ENCODE measurements around the gene NTRK3.
"Not testable (repeated sequence)": the region's sequence is repeated elsewhere in the genome, so short reads cannot be mapped to it uniquely, and the experiment has no call there.

NTRK3 gene

GRCh38 chr15:87877114-87877810, 379.3 kb downstream of the NTRK3 start:
- no peak for DNase-seq (ENCODE audit: low read depth in 2 of 2)

GRCh38 chr15:87874896-87875711, 381.4 kb downstream of the NTRK3 start:
- DNase-seq (ENCODE audit: low read depth in 2 of 2) = no peak

DNA sequence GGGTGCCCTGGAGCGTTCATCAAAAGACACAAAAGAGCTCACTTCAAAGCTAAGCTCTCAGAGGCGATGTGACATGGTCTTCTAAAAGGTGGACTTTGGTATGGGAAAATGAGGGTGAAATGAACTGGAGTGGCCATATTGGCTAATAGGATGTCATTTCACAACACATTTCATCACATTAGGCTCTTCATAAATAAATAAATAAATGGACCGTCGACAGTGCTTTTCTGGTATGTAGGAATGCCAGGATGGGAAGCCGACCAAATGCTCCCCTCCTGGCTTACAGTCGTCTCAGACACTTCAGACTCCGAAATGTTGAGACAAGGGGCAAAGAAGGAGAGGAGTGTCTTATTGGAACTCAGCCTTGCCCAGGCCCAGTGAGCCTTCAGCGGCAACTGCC, 383.0 kb downstream of the NTRK3 start:
- no peak for DNase-seq (ENCODE audit: low read depth in 2 of 2)

DNA sequence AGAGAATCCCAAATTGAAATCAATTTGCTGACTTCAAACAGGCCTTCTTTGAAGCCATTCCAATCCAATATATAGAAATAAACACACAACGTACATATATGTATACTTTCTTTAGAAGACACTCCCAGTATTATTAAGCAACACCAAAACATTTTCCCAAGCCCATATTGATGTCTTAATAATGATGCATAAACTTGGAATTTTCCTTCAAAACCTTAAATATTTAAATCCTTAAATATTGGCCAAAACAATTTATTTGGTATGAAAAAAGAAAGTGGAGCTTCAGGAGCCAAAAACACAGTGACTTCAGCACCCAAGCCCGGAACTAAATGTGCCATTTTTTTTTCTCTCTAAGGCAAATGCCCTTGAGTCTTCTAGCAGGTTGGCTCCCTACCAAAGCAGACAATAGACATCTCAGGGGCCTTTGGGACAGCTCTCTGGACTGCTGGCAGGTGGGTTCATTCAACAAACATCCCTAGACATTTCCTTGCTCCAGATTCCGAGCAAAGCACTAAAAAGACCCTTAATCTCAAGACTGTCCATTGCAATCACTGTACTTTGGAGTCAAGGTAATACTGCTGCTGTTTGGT, 384.7 kb downstream of the NTRK3 start:
- DNase-seq (ENCODE audit: low read depth in 2 of 2) = no peak

GRCh38 chr15:87871258-87871681, 385.3 kb downstream of the NTRK3 start:
- DNase-seq (ENCODE audit: low read depth in 2 of 2) = no peak

DNA sequence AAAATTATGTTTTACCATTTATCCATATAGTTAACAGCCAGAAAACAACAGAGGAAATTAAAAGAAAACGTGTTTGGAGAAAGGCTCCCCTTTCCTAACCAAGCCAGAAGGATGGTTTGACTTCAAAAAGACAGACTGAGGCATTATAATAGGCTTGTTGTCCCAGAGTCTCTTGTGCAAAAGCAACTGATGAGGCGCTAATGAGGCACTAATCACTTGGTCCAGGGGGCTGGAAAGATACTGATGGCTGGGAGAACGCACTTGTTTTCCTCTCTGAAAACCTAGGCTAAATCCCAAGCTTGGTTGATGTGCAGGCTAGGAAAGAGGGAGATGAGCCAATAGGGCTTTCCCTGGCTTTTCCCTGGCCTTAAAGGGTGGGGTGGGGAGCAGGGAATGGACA, 389.6 kb downstream of the NTRK3 start:
- no peak for DNase-seq (ENCODE audit: low read depth in 2 of 2)

DNA sequence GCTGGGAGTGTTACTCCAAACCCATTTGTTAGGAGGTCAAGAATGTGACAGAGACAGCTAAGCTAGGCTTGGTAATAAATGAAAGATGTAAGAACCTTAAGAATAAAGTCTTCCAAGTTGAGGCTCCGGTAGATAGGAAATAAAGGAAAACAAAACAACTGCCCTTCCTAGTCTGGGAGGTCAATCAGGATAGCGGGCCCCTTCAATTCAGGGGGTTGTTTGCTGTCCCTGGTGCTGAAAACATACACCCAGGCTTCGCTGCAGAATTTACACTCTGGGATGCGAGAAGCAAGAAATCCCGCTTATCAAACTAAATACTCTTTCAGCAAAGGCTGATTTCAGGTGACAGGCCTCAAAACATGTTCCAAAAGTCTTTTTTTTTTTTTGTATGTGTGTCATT, 393.4 kb downstream of the NTRK3 start:
- DNase-seq (ENCODE audit: low read depth in 2 of 2) = no peak

- DNase-seq (ENCODE audit: low read depth in 2 of 2) = no peak
Observed at GRCh38 chr15:87860743-87861142, 395.8 kb downstream of the NTRK3 start.

GRCh38 chr15:87858651-87859050, 397.9 kb downstream of the NTRK3 start:
- DNase-seq (ENCODE audit: low read depth in 2 of 2) = no peak

- no peak for DNase-seq (ENCODE audit: low read depth in 2 of 2)
Observed at GRCh38 chr15:87851497-87851896, 405.0 kb downstream of the NTRK3 start.

- DNase-seq (ENCODE audit: low read depth in 2 of 2) = no peak
Observed at GRCh38 chr15:87850916-87851315, 405.6 kb downstream of the NTRK3 start.

- no peak for DNase-seq (ENCODE audit: low read depth in 2 of 2)
Observed at GRCh38 chr15:87849181-87849580, 407.4 kb downstream of the NTRK3 start.

DNA sequence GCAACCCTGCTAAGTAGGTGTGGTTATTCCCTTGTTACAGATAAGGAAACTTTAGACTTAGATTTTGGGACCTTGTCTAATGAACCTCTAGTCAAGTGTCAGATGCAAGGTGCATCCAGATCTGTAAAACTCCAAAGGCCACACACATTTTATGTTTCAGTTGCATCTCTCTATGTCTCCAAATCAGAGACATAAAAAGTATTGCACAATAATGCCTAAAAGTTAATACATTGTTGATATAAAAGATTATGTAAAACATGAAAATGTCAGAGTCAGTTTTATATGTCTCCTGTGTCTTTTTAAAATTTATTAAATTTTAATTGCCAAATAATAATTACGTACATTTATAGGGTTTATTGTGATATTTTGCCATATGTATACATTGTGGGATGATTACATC, 408.5 kb downstream of the NTRK3 start:
- no peak for DNase-seq (ENCODE audit: low read depth in 2 of 2)

DNA sequence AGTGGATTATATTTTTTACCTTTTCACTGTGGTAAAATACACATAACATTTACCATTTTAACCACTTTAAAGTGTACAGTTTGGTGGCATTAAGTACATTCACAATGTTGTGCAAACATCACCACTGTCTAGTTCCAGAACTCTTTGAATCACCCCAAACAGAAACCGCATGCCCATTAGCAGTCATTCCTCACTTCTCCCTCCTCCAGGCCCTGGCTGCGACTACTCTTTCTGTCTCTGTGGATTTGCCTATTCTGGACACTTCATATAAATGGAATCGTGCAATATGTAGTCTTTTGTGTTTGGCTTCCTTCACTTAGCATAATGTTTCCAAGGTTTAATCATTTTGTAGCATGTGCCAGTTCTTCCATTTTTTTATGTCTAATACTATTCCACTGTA, 409.8 kb downstream of the NTRK3 start:
- no peak for DNase-seq (ENCODE audit: low read depth in 2 of 2)

DNA sequence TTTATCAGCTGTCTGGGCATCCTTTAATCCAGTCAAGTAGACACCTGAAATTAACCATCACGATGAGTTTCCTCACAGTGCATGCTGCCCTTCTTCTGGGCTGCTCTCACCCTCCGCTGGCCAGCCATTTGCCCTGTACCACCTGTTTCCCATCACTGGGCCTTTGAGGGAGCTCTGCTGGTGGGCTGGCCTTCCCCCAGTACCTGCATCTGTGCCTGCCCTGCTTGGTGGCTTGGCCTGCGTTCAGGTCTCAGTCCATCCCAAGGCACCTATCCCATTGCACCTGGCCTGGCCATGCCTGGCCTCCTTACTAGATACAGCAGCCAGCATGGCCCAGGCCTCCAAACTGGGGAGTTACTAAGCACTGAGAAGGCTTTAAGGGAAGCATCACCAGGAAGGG, 413.2 kb downstream of the NTRK3 start:
- DNase-seq (ENCODE audit: low read depth in 2 of 2) = no peak

GRCh38 chr15:87841426-87841998, 415.0 kb downstream of the NTRK3 start:
- DNase-seq (ENCODE audit: low read depth in 2 of 2) = no peak

DNA sequence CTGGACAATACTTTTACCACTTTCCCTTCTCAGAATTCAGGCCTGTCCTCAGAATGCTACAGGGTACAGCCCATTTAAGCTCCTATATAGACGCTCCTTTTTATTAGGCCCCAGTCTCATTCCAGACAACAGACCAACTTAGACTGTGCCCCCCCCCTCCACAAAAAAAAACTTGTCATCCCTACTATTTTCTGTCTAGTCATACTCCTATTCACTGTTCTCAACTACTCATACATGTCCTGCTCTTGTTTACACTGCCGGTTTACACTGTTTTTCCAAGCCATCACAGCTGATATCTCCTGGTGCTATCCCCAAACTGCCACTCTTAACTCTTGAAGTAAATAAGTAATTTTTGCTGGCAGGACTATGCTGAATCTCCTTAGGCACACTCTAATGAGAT, 420.7 kb downstream of the NTRK3 start:
- not testable (repeated sequence) for DNase-seq (ENCODE audit: low read depth in 2 of 2)

GRCh38 chr15:87833333-87833732, 423.2 kb downstream of the NTRK3 start:
- DNase-seq (ENCODE audit: low read depth in 2 of 2) = not testable (repeated sequence)

DNA sequence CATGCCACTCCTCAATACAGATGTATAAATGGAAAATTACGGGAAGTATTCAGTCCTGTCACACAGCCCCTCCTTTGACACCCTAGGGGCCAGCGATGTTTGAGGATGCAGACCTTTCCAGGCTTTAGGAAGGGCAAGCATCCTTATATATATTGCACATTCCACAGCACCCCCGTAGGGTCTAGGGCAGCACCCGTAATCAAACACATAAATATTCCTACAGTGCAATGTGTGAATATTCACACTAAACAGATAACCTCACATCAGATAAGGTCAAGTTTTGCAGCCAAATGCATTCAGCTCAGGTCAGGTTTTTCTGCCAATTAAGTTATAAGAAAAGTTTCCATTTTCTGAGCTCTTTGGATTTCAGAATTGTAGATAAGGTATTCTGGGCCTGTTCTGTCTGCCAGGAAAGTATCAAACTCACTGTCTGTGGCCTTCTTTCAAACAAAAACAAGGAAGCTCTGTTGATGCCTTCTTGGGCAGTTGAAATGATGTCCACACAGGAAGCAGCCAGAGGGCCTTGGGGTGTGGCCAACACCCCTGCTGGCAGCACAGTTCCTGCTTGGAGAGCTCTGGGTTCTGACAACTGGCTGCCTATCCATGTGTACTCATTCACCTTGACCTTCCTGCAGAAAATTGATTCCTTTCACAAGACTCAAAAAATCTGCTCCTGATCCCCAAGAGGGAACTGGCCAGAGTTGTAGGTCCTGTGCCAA, 427.0 kb downstream of the NTRK3 start:
- no peak for DNase-seq (ENCODE audit: low read depth in 2 of 2)

DNA sequence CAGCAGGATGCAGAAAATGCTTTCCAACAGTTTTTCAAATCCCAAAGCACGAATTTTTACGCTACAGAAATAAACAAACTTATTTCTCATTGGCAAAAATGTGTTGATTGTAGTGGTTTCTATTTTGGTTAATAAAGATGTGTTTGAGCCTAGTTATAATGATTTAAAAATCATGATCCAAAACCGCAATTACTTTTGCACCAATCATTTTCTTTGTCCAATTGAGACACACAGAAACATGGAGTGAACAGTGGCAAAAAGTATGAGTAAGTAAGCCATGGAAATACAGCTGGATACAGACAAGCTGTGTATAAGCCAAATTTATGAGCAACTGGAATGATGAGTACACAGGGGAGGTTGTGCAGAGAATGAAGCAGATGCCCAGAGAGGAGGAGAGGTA, 427.9 kb downstream of the NTRK3 start:
- no peak for DNase-seq (ENCODE audit: low read depth in 2 of 2)

DNA sequence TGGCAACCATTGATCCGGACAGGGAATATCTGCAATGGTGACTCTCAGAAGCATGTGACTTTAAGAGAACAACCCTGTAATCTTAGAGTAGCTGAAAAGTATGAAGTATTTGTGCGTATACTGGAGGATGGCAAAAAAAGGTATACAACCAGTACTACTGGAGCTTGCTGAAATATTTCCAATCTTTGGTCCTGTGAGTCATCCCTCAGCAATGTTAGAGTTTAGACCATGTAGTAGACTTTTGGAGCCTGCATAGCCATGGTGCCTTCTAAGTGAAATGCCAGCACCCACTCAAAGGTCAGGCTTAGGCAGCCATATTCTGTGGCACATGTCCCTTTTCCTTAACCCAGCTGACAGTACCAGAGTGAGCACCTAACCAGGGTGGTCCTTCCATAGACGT, 429.4 kb downstream of the NTRK3 start:
- DNase-seq (ENCODE audit: low read depth in 2 of 2) = no peak

Measured in stimulated activated CD8-positive, alpha-beta memory T cell treated with anti-CD3 and anti-CD28 coated beads, Interleukin-15, amount 100 ng/mL, for 4 hours (primary cell).